NCI-H1105 (cell line): ENCODE data around the gene FUCA1.

Experiments used
- DNase-seq: peaks from one replicate; lab custom pipeline; 2025; lab: John Stamatoyannopoulos, UW

The FUCA1 gene

DNA sequence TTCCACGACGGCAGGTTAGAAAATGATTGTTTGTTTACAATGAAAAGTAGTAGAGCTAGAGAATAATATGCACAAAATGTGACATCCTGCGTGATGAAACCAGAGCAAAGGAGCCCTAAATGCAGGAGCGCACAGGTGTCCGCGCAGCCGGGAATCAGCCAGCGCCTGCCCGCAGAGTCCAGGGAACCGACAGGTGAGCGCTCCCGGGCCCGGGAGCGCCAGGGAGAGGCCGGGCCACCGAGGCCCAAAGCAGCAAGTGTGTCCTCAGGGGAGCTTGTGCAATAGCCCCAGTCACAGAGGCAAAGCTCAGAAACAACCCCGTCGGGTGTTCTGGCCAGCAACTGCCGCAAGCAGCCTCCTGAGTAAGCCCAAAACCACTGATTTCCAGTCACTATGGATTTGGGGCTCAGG, 66.7 kb downstream of the FUCA1 start:
- DNase-seq: no peak

GRCh38 chr1:23800400-23801337, 67.4 kb downstream of the FUCA1 start, which contains the start of gene GALE:
Gene GALE (minus strand): TSS chr1:23800754. CDS start chr1:23799007, 1,747 bp downstream.
- DNase-seq: peak; percentile 95

GRCh38 chr1:23799570-23800399, 68.3 kb downstream of the FUCA1 start:
- no peak for DNase-seq

DNA sequence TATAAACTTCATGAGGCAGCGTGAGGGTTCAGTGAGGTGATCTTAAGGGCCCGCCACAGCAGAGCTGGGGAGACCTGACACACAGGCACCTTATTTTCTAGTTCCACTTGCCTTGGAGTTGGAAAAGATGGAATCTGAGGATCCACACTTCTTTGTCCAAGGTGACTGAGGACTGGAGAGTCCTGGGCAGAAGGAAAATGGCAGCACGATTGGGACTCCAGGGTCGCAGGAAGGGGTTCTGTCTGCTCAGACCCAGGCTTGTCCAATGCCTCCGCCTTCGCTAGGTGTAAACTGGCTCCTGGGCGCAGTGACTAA, 68.9 kb downstream of the FUCA1 start:
- no peak for DNase-seq

DNA sequence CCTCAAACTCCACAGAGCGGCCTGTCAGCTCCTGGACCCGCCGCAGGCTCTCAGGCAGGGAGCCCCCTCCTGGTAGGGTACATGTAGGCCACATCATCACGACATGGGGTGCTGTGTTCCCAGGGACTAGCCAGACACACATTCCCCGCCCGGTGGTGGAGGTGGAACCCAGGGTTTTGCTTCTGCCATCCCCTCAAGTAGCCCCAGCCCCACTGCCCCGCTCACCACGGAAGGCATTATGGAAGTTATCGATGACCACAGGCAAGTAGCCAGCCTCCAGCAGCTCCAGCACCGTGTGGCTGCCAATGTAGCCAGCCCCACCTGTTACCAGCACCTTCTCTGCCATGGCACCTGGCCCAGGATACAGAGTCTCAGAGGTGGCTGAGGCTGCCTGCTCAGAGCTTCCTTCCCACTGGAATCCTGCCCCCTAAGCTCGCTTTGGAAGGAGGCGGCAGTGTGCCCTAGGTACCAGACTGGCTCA, 69.4 kb downstream of the FUCA1 start:
- no peak for DNase-seq

DNA sequence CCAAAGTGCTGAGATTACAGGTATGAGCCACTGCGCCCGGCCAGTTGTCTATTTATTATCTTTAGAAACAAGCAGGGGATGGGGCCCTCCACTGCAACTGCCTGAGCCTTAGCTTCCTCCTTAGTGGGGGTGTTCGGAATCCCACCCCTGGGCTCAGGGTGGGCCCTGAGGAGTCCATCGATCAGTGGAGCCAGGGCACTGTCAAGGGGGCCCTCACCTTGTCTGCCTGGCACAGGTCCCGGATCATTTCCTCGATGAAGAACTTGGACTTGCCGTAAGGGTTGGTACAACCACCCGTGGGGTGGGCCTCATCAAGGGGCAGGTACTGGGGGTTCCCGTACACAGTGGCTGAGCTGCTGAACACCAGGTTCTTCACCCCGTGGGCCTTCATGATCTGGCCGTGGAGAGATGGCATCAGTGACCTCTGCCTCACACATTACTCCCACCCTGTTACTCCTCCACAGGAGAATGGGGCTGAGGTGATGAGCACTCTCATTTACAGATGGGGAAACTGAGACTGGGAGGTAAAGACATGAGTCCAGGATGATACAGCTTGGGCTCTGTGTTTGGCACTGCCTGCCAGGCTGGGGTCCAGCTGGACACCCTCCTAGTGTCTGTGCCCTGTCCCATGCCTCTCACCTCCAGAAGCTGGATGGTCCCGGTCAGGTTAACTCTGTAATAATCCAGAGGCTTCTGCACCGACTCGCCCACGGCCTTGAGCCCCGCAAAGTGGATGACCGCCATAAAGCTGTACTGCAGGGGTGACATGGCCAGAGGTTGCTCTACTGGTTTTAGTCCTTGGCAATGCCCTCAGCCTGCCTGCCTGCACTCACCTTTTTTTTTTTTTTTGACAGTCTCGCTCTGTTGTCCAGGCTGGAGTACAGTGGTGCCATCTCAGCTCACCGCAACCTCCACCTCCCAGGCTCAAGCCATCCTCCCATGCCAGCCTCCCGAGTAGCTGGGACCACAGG, 70.3 kb downstream of the FUCA1 start:
- DNase-seq: no peak

DNA sequence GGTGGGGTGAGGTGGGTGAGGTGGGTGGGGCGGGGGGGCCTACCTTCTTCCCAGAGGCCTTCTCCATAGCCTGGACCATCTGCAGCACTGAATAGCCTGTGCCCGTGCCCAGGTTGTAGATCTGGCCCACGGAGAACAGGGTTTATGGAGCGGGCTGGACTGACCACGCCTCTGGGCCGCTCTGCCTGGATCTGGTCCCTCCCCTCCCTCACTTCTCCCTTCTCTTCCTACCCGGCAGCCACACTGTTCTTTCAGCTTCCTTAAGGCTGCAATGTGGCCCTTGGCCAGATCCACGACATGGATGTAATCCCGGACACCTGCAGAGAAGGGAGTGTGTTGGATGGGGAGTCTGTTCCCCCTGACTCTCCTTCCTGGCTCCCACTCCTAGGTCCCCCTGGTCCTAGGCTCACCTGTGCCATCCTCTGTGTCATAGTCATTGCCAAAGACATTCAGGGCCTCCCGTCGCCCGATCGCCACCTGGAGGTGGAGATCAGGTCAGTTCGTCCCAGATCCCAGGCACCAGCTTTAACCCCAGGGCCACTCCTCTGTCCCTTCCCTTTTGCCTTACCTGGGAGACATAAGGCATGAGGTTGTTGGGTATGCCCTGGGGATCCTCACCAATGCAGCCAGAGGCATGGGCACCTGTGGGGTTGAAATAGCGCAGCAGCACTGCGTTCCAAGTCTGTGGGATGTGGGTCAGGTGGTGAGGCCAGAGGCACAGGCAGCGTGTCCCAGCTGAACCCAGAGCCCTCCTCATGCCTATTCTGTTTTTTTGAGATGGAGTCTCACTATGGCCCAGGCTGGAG, 71.4 kb downstream of the FUCA1 start:
- DNase-seq: no peak

GRCh38 chr1:23795676-23796465, 72.2 kb downstream of the FUCA1 start:
- no peak for DNase-seq
